A549 (cell line): ENCODE measurements around the gene TMEM140.

Experiments
- BHLHE40 ChIP-seq: IDR thresholded peaks from 2 replicates; pipeline ENCODE4 v1.6.1; 2012; ENCODE audit warnings: low read depth, low read length, inconsistent platforms
- CBX2 ChIP-seq: fragments of 200-600 bp; sonication (generic); IDR thresholded peaks from 2 replicates; pipeline ENCODE4 v1.6.1; 2016; ENCODE audit warnings: low read depth, mild to moderate bottlenecking, borderline replicate concordance
- JUN ChIP-seq, 2 experiments: fragments of >200 bp; sonication (Bioruptor Twin); formaldehyde crosslinking; IDR thresholded peaks; 2 replicates in 1 of 2; 3 replicates in 1 of 2; pipeline ENCODE4 v1.6.1; 2016 to 2017
- POLR2A ChIP-seq: IDR thresholded peaks from 2 replicates; pipeline ENCODE4 v1.6.1; 2012; ENCODE audit warnings: mild to moderate bottlenecking, low read length
- RAD21 ChIP-seq, 2 experiments: fragments of >200 bp in 1 of 2; sonication (Bioruptor Twin) in 1 of 2; formaldehyde crosslinking in 1 of 2; IDR thresholded peaks in 1 of 2; conservative IDR thresholded peaks in 1 of 2; 2 replicates in 1 of 2; 3 replicates in 1 of 2; pipeline ENCODE4 v1.6.1; 2012 to 2018; ENCODE audit warnings: inconsistent platforms in 1 of 2
- TF ChIP-seq, protein P1 (sequence below): fragments of 250-450 bp; sonication (Bioruptor Pico); IDR thresholded peaks from 2 replicates; pipeline ENCODE4 v1.5.0; 2021; ENCODE audit warnings: mild to moderate bottlenecking, moderate library complexity, borderline replicate concordance
- TF ChIP-seq, protein P2 (sequence below): fragments of >200 bp; sonication (Bioruptor Twin); formaldehyde crosslinking; IDR thresholded peaks from 3 replicates; pipeline ENCODE4 v1.5.1; 2016
- TF ChIP-seq, protein P3 (sequence below): fragments of >200 bp; sonication (Bioruptor Twin); formaldehyde crosslinking; IDR thresholded peaks from 3 replicates; pipeline ENCODE4 v1.6.1; 2016

DNA sequence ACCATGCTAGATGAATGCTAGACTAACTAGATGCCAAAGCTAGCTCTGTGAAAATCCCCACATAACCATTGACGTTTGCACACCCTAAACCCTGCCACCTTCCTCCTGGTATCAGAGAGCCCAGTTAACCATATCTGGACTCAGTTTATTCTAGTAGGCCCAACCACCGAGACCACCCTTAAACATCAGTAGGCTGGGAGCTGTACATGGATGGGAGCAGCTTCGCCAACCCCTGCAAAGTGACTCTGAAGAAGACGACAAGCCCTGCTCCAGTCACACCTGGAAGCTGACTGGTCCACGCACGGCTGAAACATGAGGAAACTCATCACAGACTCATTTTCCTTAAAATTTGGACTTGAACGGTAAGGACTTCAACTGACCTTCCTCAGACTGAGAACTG lies 27.1 kb downstream of the TMEM140 start:
- TF ChIP-seq, protein P1, sequence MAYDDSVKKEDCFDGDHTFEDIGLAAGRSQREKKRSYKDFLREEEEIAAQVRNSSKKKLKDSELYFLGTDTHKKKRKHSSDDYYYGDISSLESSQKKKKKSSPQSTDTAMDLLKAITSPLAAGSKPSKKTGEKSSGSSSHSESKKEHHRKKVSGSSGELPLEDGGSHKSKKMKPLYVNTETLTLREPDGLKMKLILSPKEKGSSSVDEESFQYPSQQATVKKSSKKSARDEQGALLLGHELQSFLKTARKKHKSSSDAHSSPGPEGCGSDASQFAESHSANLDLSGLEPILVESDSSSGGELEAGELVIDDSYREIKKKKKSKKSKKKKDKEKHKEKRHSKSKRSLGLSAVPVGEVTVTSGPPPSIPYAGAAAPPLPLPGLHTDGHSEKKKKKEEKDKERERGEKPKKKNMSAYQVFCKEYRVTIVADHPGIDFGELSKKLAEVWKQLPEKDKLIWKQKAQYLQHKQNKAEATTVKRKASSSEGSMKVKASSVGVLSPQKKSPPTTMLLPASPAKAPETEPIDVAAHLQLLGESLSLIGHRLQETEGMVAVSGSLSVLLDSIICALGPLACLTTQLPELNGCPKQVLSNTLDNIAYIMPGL (CRISPR knock-in tag) = no peak
- TF ChIP-seq, protein P2, sequence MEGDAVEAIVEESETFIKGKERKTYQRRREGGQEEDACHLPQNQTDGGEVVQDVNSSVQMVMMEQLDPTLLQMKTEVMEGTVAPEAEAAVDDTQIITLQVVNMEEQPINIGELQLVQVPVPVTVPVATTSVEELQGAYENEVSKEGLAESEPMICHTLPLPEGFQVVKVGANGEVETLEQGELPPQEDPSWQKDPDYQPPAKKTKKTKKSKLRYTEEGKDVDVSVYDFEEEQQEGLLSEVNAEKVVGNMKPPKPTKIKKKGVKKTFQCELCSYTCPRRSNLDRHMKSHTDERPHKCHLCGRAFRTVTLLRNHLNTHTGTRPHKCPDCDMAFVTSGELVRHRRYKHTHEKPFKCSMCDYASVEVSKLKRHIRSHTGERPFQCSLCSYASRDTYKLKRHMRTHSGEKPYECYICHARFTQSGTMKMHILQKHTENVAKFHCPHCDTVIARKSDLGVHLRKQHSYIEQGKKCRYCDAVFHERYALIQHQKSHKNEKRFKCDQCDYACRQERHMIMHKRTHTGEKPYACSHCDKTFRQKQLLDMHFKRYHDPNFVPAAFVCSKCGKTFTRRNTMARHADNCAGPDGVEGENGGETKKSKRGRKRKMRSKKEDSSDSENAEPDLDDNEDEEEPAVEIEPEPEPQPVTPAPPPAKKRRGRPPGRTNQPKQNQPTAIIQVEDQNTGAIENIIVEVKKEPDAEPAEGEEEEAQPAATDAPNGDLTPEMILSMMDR = no peak
- TF ChIP-seq JUN (IDR thresholded peaks at IDR 0.05) (no peak), BHLHE40 (no peak), RAD21 (conservative IDR thresholded peaks at IDR 0.05 in 1 of 2, IDR thresholded peaks at IDR 0.05 in 1 of 2) (no peak), POLR2A (no peak), CBX2 (no peak)
- TF ChIP-seq, protein P3, sequence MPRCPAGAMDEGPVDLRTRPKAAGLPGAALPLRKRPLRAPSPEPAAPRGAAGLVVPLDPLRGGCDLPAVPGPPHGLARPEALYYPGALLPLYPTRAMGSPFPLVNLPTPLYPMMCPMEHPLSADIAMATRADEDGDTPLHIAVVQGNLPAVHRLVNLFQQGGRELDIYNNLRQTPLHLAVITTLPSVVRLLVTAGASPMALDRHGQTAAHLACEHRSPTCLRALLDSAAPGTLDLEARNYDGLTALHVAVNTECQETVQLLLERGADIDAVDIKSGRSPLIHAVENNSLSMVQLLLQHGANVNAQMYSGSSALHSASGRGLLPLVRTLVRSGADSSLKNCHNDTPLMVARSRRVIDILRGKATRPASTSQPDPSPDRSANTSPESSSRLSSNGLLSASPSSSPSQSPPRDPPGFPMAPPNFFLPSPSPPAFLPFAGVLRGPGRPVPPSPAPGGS = no peak
